GM19452 (cell line): ENCODE data around the gene IL1RAPL1.

Experiments
- ATAC-seq: cut with Tn5 transposase; IDR thresholded peaks from one replicate; pipeline ENCODE4 v1.9.1; 2021; ENCODE audit not compliant: unreplicated experiment

Gene IL1RAPL1

GRCh38 chrX:28586981-28587551, at the start of gene IL1RAPL1:
IL1RAPL1 (plus strand) TSS chrX:28587446.
- no peak for ATAC-seq

- no peak for ATAC-seq
Observed at GRCh38 chrX:28542791-28543190, 44.5 kb upstream of the IL1RAPL1 start.

DNA sequence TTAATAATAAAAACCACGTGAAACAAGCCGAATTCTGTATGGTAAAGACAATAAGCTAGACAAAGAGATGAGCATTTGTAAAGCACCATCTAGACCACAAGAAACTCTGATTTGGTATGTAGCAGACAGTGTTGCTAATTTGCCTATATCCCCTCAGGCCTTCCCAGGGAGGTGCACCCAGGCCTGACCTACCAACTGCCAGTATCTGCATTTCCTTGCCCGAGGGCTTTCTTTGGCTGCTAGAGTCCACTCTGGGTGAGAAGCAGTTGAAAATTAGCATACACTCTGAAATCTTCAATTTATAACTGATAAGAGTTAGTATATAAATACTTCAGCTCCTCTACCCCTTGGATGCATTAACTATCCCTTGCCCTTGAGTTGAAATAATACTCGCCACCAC, 37.4 kb upstream of the IL1RAPL1 start:
- no peak for ATAC-seq

DNA sequence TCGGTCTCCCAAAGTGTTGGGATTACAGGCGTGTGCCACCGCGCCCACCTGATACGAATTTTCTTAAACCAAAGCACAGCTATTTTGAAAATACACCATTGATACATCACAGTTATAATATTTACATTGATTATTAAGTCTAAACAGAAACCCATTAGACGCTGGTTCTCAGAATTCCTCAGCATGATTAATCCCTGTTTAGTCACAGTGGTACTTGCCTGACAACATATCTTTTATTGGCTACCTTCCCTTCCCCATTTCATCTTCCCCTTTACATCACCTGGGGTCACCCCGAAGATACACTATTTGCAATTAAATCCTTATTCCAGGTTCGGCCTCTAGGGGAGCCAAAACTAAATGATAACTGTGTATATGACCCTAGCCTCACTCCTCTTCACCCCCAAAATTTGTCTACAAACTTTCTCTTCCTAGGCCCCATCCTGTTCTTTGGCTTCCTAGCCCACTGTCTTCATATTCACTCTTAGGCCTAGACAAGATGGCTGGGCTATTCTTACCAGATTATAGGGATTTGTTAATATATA, 36.8 kb upstream of the IL1RAPL1 start:
- ATAC-seq, result no peak

DNA sequence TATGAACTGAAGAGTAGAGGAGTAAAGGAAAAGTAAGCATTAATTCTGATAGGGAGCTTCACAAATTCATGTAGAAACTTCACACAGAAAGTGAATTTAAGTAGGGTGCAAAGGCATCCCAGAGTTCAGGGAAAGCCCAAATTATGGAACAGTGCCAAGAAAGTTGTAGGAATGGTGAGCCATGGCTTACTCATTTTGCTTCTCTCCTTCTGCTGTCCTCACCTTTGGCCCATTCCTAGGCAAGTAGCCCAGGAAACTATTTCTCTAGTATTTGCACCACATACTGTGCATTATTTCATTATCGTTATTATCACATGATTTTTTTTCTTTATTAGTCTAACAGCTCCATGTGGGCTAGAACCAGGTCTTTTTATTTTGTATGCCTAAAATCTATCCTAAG, 34.9 kb upstream of the IL1RAPL1 start:
- no peak for ATAC-seq

DNA sequence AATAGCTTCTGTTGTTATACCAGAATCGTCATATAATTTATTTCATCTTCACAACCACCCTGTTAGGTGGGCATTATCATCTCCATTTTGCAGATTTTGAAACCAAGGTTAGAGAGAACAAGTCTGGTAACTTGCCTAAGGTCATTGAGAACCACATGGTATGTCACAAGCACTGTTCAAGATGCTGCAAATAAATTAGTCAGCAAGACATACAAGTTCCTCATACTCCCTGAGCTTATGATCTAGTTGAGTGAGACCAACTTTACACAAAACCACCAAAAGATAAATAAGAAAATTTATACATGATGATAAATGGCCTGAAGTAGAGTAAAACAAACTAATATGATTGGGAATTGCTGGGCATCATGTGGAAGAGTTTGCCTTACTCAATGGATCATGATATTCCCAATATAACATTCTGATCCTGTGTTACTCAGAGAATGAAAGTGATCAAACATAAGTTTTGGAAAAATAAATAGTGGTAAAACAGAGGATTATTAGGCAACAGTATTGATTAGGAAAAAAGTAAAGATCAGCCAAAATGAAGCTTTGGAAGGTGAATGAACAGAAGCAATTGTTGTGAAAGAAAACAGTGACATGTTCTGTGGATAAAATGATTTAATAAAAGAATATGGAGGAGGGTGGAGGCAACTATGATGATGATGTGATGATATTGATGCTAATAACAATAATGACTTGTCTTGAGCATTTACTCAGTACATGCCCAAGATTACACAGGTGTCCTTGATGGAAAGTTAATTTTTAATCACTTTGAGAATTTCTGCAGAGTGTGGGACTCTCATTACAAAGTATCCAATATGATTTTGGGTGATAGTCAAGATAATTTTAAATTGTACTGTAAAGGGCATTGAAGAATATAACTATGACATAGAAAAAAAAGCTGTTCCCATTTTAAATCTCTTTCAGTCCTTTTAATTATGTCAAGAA, 34.1 kb upstream of the IL1RAPL1 start:
- ATAC-seq, result no peak

DNA sequence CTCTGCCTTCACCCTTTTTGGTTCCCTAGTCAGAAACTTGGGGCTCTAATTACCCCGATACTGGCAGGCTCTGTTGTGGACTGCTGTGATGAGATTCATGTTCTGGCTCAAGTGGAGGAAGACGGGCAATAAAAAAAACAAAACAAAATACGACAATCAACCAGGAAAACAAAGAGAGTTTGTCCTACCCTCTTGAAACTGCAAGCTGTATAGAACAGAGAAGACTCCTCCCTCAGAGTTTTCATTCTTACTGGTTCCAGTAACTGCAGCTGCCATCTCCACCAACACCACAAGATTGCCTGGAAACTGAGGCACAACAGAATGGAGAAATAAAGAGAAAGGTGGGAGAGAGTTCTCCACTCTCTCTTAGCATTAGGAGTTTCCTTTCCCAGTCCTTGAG, 11.1 kb upstream of the IL1RAPL1 start:
- ATAC-seq, result no peak

- no peak for ATAC-seq
Observed at GRCh38 chrX:28581522-28581921, 5.7 kb upstream of the IL1RAPL1 start.

DNA sequence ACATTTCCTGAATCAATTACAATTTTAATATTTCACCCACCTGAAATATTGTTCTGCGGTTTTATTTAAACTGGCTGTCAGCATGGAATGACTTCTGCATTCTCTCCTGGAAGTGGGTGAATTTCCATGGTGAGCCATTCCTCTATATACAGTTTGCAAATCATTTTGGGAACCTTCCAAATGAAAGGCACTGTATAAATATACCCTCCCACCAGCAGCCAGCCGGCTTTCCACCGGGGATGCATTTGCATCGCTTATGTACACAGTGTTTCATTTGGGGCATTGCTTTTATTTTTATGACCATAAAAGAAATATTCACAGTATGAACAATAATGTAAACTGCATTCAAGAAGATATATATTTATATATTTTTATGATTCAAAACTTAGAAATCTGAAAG, 4.7 kb upstream of the IL1RAPL1 start:
- no peak for ATAC-seq

DNA sequence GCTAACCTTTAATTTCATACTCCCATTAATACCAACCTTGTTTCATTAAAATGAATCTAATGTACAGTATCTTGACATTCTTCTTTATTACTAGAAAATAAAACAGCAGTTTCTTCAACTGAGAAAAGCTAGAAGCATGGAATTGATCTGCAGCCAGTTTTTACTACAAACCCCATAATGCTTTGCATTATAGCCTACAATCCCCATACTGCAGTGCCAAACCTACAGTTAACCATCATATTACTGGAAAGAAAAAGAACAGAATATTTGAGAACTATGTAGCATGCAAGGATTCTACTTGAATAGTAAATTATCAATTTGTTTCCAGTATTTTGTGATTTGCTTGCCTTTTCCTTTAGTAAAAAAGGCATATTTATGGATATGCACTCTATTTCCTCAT, 3.2 kb upstream of the IL1RAPL1 start:
- ATAC-seq, result no peak

DNA sequence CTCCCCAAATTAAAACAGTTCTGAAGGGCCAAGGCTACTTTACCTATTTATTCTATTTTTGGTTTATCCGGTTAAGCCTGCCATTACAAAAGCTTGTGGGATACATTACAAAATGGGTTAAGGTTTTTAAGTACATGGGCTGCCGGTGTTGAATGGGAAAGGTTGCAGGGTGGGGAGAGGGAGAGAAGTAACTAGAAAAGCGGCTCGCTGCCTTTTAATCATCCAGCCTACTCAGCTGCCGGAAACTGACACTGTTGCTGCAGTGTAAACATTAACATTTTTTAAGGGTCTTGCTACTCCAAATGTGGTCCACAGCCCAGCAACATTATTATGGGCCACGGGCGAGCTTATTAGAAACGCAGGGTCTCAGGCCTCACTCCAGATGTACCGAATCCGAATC, 1.5 kb upstream of the IL1RAPL1 start:
- ATAC-seq, result no peak

DNA sequence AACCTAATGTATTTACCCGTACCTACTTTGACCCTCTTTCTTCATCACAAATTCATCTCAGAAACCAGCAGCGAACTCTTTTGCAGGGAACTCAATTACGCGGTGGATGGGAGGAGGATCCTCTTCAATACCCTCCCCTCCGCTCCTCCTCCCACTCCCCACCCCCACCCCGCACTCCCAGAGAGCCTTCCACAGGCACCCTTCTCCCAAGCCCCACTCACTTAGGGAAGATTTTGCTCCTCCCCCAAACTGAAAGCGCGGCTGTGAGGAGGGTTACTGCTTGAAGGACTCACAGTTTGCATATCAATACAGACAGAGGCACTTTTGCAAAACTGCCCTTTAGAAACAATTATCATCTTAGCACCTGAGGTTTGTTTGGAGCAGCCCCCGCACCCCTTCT, 960 bp upstream of the IL1RAPL1 start:
- no peak for ATAC-seq

DNA sequence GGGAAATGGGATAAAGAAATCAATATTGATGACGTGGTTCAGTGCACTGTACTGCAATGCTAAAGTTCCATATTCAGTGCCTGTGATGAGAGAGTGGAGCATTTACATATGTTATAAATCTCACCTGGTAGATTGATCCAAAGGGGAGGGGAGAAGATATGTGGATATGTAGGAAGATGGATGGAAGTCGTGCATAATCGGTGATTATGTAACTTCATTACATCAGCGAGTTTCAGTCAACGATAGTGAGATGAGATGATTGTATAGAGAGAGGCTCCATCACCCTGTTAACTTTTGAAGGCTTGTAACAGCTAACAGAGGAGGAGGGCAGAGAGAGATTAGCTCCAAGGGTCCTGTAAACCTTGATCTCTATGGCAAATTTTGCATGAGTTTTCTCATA, 1.8 kb downstream of the IL1RAPL1 start:
- no peak for ATAC-seq

DNA sequence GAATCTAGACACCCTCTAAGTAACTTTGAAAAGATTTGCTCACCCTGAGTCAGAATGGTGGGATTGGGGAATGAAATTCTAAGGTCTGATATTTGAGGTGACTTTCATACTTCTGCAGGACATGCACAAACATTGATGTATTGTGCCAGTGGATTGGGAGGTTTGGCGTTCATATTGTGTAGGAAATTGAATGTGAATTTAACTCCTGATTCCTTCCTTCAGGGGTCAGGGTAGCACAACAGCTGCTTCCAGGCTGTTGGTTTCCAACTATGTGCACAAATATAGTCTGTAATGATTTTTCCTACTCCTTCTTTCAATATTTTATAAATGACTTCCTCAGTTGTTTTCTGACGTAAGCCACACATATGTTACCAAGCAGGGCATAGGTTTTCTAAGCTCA, 3.1 kb downstream of the IL1RAPL1 start:
- ATAC-seq, result no peak

DNA sequence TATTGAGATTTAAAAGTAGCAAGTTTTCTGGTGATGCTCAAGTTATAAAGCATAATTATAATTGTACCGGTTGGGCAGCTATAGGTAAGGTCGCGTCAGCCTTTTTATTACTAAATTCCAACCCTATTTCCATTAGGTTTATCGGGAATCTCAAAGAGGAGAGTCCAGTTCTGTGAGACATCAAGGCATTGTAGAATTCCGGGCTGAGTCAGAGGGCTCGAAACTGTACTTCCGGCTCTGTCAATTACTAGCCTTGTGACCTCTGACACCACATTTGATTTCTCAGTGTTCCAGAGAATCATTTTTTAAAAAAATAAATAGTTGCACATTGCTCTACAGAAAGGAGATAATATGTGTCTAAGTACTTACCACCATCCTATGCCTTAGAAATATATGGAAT, 4.3 kb downstream of the IL1RAPL1 start:
- ATAC-seq, result no peak

GRCh38 chrX:28595346-28595745, 8.1 kb downstream of the IL1RAPL1 start:
- ATAC-seq, result no peak

GRCh38 chrX:28599957-28600356, 12.7 kb downstream of the IL1RAPL1 start:
- no peak for ATAC-seq

DNA sequence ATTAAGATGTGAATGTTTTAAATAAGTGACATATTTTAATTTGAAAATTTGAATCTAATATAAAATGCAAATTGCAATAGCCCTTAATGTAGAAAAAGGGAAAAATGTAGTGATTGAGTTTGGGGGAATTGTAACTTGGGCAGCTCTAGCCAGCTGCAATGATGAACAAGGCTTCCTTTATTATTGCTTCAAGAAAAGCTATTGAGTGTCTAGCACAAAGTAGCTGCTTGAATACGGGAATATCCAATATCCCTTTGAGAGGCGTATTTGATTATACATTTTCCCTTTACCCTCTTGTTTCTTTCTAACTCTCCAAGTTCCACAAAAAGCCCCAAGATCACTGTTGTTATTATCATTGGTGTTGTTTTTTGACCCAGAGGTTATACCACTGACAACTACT, 21.8 kb downstream of the IL1RAPL1 start:
- ATAC-seq, result no peak

- no peak for ATAC-seq
Observed at GRCh38 chrX:28609917-28610613, 22.8 kb downstream of the IL1RAPL1 start.

DNA sequence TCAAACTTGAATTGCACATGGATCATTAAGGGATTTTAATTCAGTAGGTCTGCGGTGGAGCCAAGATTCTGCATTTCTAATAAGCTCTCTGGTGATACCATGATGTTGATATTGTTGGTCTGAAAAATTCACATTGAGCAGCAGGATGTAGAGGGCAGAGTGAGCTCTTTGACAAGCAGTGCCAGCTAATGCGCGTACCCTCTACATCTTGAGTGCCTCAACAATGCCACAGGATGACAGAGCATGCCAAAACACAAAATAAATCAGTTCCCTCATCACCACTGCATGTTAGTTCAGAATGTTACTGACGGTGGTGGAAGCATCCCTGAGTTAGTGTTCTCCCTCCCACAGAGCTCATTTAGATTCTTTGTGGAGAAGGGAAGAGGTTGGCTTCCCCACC, 23.5 kb downstream of the IL1RAPL1 start:
- no peak for ATAC-seq

DNA sequence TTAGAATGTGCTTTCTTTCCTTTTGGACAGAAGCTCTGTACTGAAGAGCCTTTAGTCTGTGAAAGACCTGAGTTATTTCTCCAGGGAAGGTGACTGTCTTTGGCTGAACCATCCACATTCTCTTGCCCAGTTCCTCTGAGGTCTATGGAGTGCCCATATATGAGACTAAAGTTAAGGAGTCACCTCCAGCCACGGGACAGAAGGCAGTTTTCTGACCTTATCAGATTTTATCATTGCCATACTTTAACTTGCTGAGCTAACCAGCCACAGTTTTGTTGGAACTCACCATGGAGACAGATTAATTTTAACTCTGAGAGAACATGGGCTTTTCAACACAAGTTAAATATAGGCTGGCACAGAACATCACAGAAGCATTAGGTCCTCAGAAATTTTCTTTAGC, 26.3 kb downstream of the IL1RAPL1 start:
- ATAC-seq, result no peak

DNA sequence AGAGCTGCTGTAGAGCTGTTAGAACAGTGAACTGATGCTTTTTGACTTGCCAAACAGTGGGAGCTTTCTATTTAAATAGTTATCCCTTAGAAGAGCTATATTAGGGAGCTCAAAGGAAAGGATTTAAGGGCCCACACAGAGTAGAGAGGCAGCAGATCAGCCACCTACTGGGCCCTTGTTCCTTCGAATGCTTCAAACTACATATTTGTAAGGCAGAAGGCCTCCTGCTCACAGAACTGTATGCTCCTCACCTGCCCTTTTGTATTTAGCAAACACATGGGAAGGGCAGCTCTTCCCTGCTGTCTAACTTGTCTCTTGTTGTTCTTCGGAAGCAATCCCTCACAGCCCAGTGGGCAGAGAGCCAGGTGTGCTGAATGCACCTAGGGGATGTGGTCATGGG, 38.0 kb downstream of the IL1RAPL1 start:
- no peak for ATAC-seq
